ENCODE measurements around the gene MT1B. TPM values are rescaled to one million over a fixed set of nuclear protein-coding genes. Genes with fewer than 3 reads are reported as not detected.

Gene MT1B
- total and polyA plus RNA-seq, 2 of the 13 experiments (the other 11 are each of a cell fraction or from before 2014, with no cell fraction given) = 0.89 TPM; not detected in 1

GRCh38 chr16:56643080-56643778 is 8.5 kb upstream of the MT1B start (continued):
- TF ChIP-seq SIX4 (CRISPR knock-in tag; IDR thresholded peaks at IDR 0.05) (no peak), PPARG (CRISPR knock-in tag; conservative IDR thresholded peaks at IDR 0.05) (no peak), ZNF407 (CRISPR knock-in tag; IDR thresholded peaks at IDR 0.05; ENCODE audit: not compliant biosample characterization) (no peak), ZNF224 (CRISPR knock-in tag; IDR thresholded peaks at IDR 0.05) (no peak), NR2C2 (CRISPR knock-in tag; IDR thresholded peaks at IDR 0.05; ENCODE audit: borderline replicate concordance) (no peak), KLF6 (CRISPR knock-in tag; IDR thresholded peaks at IDR 0.05) (no peak), TAF1 (CRISPR knock-in tag; IDR thresholded peaks at IDR 0.05) (no peak), ELF4 (CRISPR knock-in tag; IDR thresholded peaks at IDR 0.05; ENCODE audit: borderline replicate concordance) (no peak), SMARCE1 (IDR thresholded peaks at IDR 0.05; ENCODE audit: borderline replicate concordance) (no peak), WIZ (CRISPR knock-in tag; IDR thresholded peaks at IDR 0.05) (no peak), RORA (CRISPR knock-in tag; IDR thresholded peaks at IDR 0.05) (no peak), MIXL1 (CRISPR knock-in tag; IDR thresholded peaks at IDR 0.05) (no peak), ZNF660 (CRISPR knock-in tag; IDR thresholded peaks at IDR 0.05; ENCODE audit: borderline replicate concordance, low read depth) (no peak)
- TF ChIP-seq, protein P1, sequence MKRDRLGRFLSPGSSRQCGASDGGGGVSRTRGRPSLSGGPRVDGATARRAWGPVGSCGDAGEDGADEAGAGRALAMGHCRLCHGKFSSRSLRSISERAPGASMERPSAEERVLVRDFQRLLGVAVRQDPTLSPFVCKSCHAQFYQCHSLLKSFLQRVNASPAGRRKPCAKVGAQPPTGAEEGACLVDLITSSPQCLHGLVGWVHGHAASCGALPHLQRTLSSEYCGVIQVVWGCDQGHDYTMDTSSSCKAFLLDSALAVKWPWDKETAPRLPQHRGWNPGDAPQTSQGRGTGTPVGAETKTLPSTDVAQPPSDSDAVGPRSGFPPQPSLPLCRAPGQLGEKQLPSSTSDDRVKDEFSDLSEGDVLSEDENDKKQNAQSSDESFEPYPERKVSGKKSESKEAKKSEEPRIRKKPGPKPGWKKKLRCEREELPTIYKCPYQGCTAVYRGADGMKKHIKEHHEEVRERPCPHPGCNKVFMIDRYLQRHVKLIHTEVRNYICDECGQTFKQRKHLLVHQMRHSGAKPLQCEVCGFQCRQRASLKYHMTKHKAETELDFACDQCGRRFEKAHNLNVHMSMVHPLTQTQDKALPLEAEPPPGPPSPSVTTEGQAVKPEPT (CRISPR knock-in tag; IDR thresholded peaks at IDR 0.05; ENCODE audit: low read depth) = no peak
- TF ChIP-seq, protein P2, sequence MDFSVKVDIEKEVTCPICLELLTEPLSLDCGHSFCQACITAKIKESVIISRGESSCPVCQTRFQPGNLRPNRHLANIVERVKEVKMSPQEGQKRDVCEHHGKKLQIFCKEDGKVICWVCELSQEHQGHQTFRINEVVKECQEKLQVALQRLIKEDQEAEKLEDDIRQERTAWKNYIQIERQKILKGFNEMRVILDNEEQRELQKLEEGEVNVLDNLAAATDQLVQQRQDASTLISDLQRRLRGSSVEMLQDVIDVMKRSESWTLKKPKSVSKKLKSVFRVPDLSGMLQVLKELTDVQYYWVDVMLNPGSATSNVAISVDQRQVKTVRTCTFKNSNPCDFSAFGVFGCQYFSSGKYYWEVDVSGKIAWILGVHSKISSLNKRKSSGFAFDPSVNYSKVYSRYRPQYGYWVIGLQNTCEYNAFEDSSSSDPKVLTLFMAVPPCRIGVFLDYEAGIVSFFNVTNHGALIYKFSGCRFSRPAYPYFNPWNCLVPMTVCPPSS (IDR thresholded peaks at IDR 0.05) = no peak
